ENCODE results near the gene SH3BP2.

SH3BP2 gene

DNA sequence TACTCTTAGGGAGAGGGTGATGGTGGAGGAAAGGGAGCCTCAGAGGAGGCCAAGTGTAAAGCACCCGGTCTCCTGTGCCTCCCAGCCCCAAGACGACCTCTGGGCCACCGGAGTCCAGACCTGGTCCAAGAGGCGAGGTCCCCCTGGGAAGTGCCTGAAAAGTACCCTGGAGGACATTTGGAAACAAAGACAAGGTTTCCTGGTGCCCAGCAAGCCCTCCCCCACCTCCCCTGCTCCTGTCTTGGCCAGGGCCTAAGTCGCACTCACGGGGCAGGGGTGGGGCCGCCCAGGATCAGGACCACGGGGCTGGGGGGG is 532 bp upstream of the SH3BP2 start:
- no peak for FAIRE-seq

DNA sequence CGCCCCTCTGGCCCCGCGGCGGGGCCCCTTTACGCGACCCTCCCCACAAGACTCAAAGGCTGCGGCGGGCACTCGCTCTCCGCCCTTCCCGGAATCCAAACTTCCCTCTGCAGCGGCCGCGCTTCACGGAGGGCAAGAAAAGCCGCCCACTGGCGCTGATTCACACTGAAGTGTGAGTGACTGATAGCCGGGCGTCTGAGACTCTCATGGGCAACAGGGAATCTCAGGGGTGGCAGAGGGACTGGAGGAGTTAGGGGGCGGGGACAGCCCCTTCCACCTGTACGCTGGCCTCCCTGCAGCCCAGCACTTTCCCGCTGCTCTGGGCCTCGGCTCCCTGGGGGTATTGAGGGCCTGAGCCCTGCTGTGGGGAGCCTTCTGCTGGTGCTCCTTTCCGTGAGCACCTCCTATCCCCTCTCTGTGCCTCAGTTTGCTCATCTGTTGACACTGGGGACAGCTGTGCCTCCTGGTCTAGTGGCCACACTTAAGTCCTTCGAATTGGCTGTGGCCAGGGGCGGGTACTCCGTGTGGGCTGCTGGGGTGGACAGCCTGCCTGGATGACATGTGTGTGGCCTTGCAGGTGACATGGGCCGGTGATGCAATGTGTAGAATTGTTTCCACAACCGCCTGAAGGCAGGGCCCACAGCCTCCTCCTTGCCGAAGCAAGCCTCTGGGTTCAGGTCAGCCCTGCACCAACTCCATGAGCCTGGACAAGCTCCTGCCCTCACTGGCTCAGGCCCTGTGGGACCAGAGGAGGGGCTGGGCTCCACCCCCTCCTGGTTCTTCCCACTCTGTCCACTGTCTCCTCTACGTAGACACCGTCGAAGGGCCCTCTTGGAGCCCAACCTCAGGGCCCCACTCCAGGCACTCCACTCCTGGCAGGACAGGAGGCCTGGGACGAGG is 951 bp downstream of the SH3BP2 start:
- FAIRE-seq = no peak

DNA sequence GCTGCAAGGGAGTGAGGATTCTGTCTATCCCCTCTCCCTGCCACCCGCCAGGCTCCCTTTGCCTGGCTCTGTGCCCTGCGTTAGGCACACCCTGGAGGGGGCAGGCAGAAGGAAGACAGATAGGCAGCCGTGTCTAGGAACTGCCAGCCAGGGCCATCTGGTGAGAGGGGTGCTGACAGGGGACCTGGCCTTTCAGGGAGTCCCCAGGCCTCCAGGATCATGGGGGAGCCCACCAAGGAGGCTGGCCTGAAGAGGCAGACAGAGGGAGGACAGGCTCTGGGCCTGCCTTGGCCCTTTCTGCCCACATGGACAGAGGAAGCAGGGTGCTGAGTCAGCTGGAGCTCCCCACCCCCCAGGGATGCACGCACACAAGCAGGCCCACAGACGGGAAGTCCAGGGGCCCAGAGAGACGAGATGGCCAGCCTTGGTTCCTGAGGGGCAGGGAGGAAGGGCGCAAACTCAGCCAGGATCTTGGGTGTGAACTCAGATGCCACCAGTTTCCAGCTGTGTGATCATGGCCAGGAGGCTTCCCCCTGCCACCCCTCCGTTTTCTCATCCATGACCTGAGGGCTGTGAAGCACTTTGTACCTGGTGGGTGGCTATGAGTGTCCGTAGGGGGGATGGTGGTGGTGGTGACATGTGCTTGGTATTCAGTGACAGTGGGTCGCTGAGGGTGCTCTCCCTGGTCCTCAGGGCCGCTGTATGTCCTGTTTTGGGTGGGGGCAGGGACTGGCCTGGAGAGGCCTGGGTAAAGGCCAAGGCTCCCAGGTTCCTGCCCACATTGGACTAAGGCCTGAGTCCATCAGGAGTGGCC is 1.8 kb downstream of the SH3BP2 start:
- no peak for FAIRE-seq

DNA sequence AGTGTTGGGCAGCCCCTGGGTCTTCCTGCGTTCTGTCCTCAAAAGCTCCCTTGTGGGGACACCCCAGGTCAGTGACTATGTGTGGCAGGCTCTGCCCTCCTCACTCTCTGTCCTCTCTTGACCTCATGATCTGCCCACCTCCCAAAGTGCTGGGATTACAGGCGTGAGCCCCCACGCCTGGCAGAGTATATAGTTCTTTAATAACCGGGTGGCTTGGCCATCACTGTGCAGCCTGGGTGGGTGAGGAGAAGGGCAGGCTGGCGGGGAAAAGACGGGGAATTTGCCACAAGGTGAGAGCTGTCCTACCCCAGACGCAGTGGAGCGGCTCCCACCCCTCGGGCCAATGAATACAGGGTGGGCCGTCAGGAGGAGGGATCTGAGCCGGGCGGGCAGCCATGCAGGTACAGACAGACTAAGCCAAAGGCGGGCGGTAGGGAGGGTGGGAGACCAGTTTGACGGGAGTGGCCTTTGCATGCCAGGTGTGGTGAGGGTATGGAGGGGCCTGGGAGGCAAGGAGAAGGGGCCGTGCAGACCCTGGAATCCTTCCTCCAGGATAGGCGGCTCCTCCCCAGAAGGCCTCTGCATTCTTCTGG is 2.5 kb downstream of the SH3BP2 start:
- FAIRE-seq = no peak

DNA sequence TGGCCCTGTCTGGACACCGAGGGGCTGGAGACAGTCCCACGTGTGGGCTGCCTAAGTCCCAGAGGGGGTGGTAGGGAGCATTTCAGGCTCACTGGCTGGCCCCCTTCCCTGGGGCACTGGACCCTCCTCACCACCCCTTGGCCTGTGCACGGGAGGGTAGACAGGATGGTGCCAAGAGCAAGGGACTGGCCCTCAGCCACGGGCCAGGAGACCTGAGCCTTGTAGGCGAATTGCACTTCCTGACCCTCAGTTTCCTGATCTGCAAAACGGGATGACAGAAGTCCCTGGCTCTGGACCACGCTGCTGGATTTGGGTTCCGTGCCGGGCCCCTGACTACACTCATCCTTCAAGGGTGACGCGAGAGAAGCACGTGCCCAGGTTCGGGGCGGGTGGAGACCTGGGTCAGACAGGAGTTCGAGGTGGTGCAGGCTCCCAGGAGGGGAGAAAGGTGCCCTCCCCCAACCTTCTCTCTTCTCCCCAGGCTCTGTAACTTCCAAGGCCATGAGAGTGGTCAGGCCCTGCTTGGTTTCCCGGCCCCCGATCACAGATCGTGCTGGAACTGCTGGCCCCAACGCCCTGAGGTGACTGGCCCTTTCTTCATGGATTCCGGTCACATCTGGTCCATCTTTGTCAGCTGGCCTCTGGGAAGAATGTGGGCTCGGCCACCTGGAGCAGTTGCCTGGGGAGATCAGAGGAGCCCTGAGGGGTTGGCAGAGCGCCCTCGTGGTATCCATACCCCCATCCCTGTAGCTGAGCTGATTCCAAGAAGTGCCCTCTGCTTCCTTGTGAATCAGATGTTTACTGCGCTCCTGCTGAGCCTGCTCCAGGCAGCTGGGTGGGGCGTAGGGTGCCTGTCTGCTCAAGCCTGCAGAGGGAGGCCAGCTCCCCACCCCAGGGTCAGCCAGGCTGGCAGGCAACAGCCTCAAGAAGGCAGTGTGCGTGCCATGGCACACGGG is 3.3 kb downstream of the SH3BP2 start:
- no peak for FAIRE-seq

DNA sequence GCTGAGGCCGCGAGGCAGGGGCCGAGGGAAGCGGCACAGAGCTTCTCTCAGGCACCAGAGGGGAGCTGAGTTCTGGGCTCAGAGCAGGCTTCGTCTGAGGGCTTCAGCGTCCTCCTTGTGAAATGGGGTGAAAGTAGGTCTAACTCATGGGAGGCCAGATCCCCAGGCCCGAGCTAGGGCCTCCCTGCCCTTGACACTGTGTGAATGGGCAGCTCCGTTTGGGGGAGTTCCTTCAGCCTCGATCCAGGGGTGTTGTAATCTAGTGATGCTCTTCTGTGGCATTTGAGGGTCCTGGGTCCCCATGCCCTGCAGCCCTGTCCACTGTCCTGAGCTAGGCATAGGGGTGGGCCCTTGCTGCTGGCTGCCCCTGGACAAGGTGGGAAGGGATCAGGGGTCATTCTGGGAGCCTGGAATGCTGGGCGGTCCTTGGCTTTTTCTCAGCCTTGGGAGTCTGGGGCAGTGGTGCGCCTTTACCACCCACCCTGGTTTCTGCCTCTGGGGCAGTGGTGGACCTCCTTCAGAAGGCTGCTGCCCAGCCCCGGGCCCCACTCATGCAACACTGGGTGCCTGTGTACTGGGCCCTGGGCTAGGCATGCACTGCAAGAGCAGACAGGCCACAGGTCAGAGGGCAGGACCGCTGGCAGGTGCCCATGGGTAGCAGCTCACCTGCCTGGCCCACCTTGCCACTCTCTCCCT is 4.1 kb downstream of the SH3BP2 start:
- no peak for FAIRE-seq

DNA sequence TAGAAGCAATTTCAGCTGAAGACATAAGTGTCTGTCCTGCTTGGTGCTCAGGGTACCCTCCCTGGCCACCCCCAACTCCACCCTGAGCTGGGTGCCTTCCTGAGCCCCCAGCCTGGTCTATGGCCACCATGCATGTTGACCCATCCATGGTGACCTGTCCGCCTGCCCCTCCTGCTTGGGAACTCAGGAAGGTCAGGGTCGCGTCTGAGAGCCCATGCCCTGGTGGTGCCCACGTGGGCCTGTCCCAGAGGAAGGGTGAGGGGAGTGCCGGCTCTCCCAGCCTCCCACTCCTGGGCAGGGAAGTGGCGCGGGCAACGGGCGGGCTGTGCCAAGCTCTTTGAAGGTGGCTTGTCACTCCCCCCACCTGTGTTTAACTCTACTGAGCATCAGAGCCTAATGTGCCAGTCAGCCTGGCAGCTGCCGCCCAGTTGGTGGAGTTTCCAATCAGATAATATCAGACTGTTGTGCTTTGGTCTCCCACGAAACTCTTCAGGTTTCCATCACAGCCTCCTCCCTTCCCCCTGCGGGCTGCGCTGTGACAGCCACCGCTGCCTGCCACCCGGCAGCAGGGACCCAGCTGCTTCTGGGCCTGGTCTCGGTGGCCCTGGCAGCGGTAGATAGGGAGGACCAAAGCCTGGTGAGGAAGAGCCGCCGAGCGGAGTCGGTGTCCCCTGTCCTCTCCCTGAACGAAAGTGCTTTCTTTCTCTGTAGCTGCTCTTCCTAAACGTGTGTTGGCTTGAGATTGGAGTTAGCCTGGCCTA is 4.8 kb downstream of the SH3BP2 start:
- FAIRE-seq = no peak

DNA sequence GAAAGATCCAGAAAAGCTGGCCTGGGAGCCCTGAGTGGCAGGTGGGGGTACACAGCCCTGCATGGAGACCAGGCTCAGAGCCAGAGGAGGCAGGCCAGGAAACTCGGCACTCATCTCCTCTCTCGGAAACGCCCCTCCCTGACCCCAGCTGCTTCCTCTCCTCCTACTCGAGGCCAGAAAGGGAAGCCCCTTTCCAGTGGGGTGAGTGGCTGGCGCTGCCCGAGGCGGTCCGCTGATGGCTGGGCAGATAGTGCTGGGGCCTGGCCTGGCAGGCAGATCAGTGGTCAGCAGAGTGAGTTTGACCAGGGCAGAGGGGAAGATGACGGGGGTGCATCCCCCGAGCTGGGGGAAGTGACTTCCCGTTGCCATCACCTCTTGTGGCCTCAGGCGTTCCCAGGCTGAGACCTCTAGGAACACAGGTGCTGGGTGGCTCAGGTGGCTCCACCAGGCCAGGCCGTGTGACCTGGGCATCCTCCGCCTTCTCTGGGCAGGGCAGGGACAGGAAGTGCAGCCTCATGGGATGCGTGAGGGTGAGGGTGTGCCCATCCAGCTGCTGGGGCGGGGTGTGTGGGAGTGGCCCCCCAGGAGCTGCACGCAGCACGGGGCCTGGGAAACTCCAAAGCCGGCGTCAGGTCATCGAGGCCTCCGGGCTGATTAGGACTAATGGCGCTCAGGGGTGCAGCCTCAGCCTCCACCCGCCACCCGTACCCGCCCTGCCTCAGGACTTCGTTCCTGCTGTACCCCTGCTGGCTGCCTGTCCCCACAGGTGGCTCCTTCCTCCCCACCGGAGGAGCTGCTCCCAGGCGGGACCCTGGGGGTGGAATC is 5.7 kb downstream of the SH3BP2 start:
- no peak for FAIRE-seq

DNA sequence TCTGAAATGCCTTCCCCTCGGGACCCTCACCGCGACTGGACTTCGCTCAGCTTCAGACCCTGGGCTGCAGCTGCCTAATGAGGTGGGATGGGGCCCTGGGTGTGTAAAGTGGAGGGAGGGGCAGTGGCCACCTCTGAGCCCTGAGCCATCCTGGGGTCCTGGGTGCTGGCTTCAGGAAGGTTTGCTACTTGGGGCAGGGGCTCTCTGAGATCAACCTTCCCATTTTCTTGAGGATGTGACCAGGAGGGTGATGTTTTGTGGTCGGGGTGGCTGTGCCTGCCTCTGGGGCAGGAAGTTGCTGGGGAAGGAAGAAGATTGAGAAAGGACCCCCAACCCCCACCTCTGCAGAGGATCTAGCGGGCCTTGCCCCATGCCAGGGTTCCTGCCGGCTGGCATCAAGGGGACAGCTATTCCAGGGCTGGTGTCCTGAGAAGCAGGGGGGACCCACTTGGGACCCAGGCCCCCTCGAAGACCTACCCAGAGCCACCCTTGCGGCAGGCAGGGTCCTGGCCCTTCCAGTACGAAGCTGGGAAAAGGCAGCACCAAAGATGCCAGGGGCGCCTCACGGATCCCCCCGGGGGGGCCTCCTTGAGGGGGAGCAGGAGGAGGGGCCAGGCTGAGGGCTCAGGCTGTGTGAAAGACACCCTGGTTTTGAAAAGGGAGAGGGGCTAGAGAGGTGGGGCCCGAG is 6.5 kb downstream of the SH3BP2 start:
- FAIRE-seq = no peak

DNA sequence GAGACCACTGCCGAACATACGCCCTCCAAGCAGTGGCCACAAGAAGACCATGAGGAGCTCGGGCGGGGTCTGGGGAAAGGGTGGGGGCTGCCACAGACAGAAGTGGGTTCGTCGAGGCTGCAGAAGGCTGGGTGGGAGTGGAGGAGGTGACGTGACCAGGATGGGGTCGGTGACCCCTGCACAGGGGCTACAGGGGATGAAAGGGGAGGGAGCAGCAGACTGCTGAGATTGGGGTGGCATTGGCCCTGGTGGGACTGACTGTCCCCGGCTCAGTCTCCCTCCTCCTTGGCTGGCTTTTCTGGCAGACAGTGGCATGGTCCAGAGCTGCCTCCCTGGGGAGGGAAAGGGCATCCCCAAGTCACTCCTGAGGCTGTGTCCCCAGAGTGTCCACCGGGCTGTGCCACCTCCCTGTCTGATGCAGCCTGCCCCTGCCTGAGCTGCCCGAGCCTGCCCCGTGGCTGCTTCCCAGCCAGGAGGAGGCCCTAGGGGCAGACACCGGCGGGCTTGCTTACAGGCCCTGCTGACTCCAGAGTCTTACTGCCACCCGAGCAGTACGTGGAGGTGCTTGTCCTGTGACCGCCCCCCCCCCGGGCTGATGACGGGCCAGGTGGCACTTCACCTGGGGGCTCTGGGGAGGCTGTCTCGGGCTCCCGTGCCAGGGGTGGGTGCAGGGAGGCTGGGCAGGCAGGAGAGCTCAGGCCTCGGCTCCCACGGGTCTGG is 7.2 kb downstream of the SH3BP2 start:
- FAIRE-seq = no peak

DNA sequence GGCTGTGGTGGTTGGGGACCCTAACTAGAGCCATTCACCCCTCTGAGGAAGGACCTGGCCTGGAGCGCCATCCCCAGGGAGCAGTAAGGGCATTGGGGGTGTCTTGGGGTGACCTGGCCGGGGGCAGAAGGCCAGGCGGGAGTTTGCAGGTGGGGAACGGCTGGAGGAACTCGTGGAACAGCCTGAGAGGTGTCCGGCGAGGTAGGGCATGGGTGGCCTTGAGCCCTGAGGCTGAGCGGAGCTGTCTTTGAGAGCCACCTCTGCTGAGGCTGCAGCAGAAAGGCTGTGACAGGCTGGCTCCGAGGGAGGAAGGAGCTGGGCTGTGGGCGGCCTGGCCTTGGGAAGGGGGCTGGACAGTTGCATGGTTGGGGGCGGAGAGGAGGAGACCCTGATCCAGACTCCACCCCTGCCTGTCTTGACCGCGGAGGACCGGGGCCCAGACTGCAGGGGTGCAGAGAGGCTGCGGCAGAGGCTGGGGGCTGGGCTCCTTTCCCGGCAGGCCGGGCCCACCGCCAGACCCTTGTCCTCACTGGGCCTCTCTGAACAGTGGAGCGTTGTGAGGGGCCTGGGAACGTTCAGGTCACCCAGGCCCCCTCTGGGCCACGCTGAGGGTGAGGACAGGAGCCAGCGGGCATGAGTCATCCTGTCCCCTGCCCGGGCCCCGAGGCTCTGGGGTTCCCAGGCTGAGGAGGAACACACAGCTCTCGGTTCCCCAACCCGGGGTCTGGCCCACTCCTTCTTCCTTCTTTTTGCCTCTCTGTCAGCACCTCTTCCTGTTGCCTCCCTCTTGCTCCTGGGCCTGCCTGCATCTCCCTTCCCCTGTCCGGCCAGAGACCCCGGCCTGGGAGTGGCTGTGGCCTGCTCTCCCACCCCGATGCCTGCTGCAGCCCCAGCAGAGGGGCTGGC is 8.1 kb downstream of the SH3BP2 start:
- no peak for FAIRE-seq

DNA sequence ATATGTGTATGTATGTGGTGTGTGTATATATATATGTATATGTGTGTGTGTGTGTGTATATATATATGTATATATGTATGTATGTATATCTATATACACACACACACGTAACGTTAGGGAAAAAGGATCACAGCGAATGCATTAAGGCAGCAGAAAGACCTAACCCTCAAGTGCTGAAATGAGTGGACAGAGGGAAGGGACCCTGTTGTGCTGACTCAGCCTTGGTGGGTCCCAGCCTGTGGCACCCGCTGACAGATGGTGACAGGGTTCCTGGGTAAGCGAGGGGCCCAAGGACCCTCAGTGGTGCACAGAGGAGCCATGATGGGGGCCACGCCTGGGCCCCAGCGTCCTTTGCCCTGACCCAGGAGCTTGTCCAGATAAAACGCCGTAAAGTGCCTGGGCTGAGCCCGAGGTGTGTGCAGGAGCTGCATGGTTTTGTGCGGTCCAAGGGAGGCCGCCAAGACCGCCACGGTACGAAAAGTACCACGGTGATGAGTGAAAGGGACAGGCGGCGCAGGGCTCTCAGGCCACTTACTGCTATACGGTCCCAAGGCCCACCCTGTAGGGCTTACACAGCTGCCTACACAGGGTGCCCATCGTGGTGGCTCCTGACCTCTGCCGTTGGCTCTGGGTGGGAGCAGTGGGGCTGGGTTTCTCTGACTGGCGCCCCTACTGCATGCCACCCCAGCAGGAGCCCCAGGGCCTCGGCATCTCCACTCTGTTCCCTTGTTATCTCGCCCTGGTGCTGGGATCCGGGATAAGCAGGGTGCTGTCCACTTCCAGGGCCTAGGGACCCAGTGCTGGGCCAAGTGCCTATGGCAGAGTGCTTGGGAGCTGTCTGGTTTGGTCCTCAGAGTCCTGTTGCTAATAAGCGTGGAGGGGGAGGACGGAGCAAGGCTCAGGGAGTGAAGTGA is 10.0 kb downstream of the SH3BP2 start:
- no peak for FAIRE-seq

DNA sequence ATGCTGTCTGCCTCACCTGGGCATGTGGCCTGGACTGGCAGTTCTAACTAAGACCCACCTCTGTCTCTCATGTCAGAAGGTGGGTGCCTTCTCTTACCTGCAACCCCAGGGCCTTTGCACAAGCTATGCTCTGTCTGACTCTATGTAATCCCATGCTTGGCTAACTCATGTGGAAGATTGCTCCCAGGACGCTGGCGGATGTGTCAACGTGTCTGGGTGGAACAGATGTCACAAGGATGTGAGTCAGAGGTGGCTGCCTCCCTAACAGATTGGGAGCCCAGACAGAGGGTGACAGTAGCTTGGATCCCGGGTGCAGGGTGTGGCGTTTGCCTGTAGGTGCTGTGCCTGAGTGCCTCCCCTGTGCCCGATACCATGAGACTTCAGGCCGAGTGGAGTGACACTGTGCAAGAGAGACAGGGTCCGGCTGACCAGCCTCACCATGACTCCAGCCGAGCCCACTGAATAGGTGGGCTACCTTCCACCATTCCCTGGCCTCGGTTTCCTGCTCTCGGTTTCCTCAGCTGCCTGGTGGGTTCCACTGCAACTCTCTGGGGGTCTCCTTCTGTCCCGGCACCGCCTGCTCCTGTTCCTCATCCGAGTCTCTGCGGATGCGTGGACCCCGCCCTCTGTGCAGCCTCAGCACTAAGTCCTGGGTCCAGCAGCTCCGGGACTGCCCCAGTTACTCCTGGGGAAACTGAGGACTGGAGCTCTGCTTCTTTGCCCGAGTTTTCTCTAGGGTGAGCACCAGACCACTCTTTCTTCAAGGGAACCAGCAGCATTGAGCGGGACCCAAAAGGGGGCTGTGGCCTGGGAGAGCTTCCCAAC is 11.0 kb downstream of the SH3BP2 start:
- FAIRE-seq = no peak

DNA sequence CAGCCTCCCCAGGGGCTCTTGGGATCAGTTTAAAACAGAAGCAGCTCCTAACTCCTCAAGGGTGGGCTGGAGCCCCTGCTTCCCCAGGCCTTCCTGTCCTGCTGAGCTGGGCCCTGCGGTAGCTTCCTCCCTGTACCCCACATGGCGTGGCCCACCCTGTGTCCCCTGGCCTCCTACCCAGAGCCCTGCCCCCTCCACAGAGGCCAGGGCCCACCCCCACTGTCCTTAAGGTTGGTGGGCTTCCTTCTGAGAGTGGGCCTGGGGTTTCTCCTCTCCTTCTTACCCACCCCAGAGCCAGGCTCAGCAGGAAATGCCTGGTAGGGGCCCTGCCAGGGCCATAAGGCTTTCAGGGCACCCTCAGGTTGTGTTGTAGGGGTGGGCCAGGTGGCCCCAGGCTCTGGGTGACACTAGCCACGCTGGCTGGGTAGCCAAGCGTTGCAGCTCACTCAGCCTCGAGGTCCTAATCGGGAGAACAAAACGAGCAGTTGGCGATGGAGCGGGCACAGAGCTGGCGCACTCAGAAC is 11.6 kb downstream of the SH3BP2 start:
- no peak for FAIRE-seq

DNA sequence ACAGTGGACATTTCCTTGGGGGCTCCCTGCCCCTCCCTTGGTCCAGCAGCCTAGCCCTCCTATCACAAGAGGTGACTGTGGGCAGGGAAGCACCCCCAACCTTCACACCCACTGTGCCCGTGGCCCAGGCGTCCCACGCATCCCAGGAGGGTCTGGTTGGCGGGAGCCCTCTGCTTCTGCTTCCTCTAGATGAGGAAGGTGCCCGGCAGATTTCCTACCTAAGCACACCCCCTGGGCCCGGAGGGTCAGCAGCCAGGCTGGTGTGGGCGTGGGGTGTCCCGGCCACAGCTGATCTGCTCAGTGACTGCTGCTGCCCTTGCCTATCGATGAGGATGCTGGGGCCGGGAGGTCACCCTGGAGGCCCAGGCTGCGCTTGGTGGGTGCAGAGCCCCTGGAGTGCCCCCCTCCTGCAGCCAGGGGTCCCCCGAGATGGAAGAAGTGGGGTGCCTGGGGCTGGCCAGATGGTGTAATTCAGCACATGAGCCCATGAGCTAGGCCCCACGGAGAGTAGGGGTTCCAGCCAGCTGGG is 12.2 kb downstream of the SH3BP2 start:
- no peak for FAIRE-seq

Measured in endometrium (tissue), 2 donors.